MM.1S (cell line): ENCODE measurements around the gene TSPEAR.
"Not testable (repeated sequence)": the region's sequence is repeated elsewhere in the genome, so short reads cannot be mapped to it uniquely, and the experiment has no call there.

Source experiments
- DNase-seq: peaks from one replicate; pipeline ENCODE4 v3.0.0-alpha.2; 2015
- H2AFZ ChIP-seq: fragments of 300-600 bp; sonication (generic); 2 replicates; pipeline ENCODE4 v1.6.0; 2016; ENCODE audit warnings: antibody characterized with exemption, low read length
- H3F3A ChIP-seq: fragments of 300-600 bp; sonication (generic); 2 replicates; pipeline ENCODE4 v1.6.1; 2016; ENCODE audit warnings: mild to moderate bottlenecking, antibody characterized with exemption, low read length, moderate library complexity, mixed read lengths; ENCODE audit not compliant: insufficient read depth
- H3K27ac ChIP-seq: fragments of 300-600 bp; sonication (generic); 2 replicates; pipeline ENCODE4 v1.5.1; 2016; ENCODE audit warnings: mild to moderate bottlenecking, low read length
- H3K27me3 ChIP-seq: fragments of 300-600 bp; sonication (generic); replicated peaks from 2 replicates; pipeline ENCODE4 v1.6.0; 2016; ENCODE audit warnings: low read length; ENCODE audit not compliant: insufficient read depth
- H3K36me3 ChIP-seq: fragments of 300-600 bp; sonication (generic); replicated peaks from 2 replicates; pipeline ENCODE4 v1.6.1; 2016; ENCODE audit warnings: mild to moderate bottlenecking, low read length, mixed read lengths; ENCODE audit not compliant: insufficient read depth
- H3K4me1 ChIP-seq: fragments of 300-600 bp; sonication (generic); 2 replicates; pipeline ENCODE4 v1.6.1; 2016; ENCODE audit warnings: low read length, mixed read lengths
- H3K4me2 ChIP-seq: fragments of 300-600 bp; sonication (generic); 2 replicates; pipeline ENCODE4 v1.6.0; 2016; ENCODE audit warnings: low read depth, low read length
- H3K4me3 ChIP-seq: fragments of 300-600 bp; sonication (generic); 2 replicates; pipeline ENCODE4 v1.5.1; 2016; ENCODE audit warnings: low read length, mixed read lengths
- H3K79me2 ChIP-seq: fragments of 300-600 bp; sonication (generic); 2 replicates; pipeline ENCODE4 v1.6.1; 2016; ENCODE audit warnings: mixed run types, low read length, mixed read lengths
- H3K9ac ChIP-seq: fragments of 300-600 bp; sonication (generic); 2 replicates; pipeline ENCODE4 v1.6.1; 2016; ENCODE audit warnings: low read length, mixed read lengths
- H3K9me2 ChIP-seq: fragments of 300-600 bp; sonication (generic); replicated peaks from 2 replicates; pipeline ENCODE4 v1.6.1; 2016; ENCODE audit warnings: mild to moderate bottlenecking, low read length, mixed read lengths; ENCODE audit not compliant: insufficient read depth
- H3K9me3 ChIP-seq: fragments of 300-600 bp; sonication (generic); replicated peaks from 2 replicates; pipeline ENCODE4 v1.6.1; 2016; ENCODE audit warnings: mild to moderate bottlenecking, low read length, mixed read lengths; ENCODE audit not compliant: insufficient read depth
- H4K20me1 ChIP-seq: fragments of 300-600 bp; sonication (generic); 2 replicates; pipeline ENCODE4 v1.6.1; 2016; ENCODE audit warnings: mild to moderate bottlenecking, low read length, moderate library complexity, mixed read lengths; ENCODE audit not compliant: insufficient read depth
- CTCF ChIP-seq: fragments of 300-600 bp; sonication (generic); IDR thresholded peaks from 2 replicates; pipeline ENCODE4 v1.5.1; 2016; ENCODE audit warnings: antibody characterized with exemption, low read length, mixed read lengths
- EZH2 ChIP-seq: fragments of 300-600 bp; sonication (generic); optimal IDR thresholded peaks from 2 replicates; pipeline ENCODE3; 2017; ENCODE audit warnings: low read depth, mild to moderate bottlenecking, antibody characterized with exemption, low read length, mixed read lengths
- EZH2phosphoT487 ChIP-seq: fragments of 300-600 bp; sonication (generic); IDR thresholded peaks from 2 replicates; pipeline ENCODE4 v1.6.1; 2018; ENCODE audit warnings: antibody characterized with exemption, low read length

Gene TSPEAR

GRCh38 chr21:44666401-44667320 is 44.7 kb downstream of the TSPEAR start, which contains the start of gene KRTAP12-2:
Gene KRTAP12-2 (minus strand): TSS chr21:44666927. CDS start chr21:44666886, 41 bp downstream.
- peaks cover 95% of the 10 kb centered on the region for H3K27me3 ChIP-seq
- H3K9me2 ChIP-seq, result no peaks in the 10 kb centered on the region
- H4K20me1 ChIP-seq, result no peaks in the 10 kb centered on the region
- no peak within 1 kb of the TSS for H2AFZ ChIP-seq
- H3K4me1 ChIP-seq, result no peaks in the 10 kb centered on the region
- no peak within 1 kb of the TSS for H3K4me3 ChIP-seq
- no peak within 1 kb of the TSS for H3K27ac ChIP-seq
- H3K4me2 ChIP-seq, result no peak within 1 kb of the TSS
- DNase-seq, result no peak
- no peaks in the 10 kb centered on the region for H3K79me2 ChIP-seq
- no peaks in the 10 kb centered on the region for H3F3A ChIP-seq
- no peaks in the 10 kb centered on the region for H3K36me3 ChIP-seq
- no peaks in the 10 kb centered on the region for H3K9me3 ChIP-seq
- TF ChIP-seq EZH2, result no peak
- TF ChIP-seq CTCF, result no peak
- no peak for TF ChIP-seq EZH2phosphoT487
- H3K9ac ChIP-seq, result no peak within 1 kb of the TSS

GRCh38 chr21:44664691-44665090 is 46.7 kb downstream of the TSPEAR start:
- Histone ChIP-seq H3K9ac (no peak overlapping the region), H3K4me3 (no peak overlapping the region), H3K4me1 (no peaks in the 10 kb centered on the region), H3K9me3 (no peaks in the 10 kb centered on the region), H4K20me1 (no peaks in the 10 kb centered on the region), H3F3A (no peaks in the 10 kb centered on the region), H3K4me2 (no peak overlapping the region), H3K79me2 (no peaks in the 10 kb centered on the region), H3K9me2 (no peaks in the 10 kb centered on the region), H3K27ac (no peak overlapping the region), H3K36me3 (no peaks in the 10 kb centered on the region), H2AFZ (no peak overlapping the region), H3K27me3 (peaks cover 89% of the 10 kb centered on the region)
- no peak for DNase-seq
- no peak for TF ChIP-seq EZH2phosphoT487
- no peak for TF ChIP-seq CTCF
- TF ChIP-seq EZH2, result no peak

- not testable (repeated sequence) for DNase-seq, H3K4me1 ChIP-seq, H3K9me3 ChIP-seq, H3K4me2 ChIP-seq, H3K4me3 ChIP-seq, H3K36me3 ChIP-seq, H3K27ac ChIP-seq, H3K9ac ChIP-seq, H3F3A ChIP-seq, H4K20me1 ChIP-seq, H3K79me2 ChIP-seq, H2AFZ ChIP-seq, H3K9me2 ChIP-seq
- H3K27me3 ChIP-seq, result peaks cover 86% of the 10 kb centered on the region
Observed at GRCh38 chr21:44661567-44661966, 49.8 kb downstream of the TSPEAR start.
